Measurements from ENCODE around the gene OR51G2.

DNA sequence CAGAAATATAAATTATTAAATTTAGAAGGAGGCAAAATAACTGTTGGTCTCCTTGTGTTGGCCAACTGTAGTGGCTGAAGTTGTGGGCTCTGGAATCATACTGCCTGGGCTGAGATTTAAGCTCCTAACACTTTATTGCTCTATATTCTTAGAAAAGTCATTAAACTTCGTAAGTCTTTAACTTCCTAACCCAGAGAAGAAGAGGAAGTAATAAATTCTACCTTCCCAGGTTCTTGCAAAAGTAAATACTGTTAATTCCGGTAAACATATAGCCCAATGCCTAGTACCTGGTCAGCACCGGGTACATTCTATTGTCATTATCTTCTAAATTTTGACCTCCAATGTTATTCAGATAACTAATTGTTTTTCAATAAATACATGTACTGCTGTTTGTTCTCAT is 33.0 kb downstream of the OR51G2 start:
- TF ChIP-seq, protein P1, sequence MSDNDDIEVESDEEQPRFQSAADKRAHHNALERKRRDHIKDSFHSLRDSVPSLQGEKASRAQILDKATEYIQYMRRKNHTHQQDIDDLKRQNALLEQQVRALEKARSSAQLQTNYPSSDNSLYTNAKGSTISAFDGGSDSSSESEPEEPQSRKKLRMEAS (IDR thresholded peaks at IDR 0.05; ENCODE audit: low read depth, low read length): no peak
- TF ChIP-seq, protein P2, sequence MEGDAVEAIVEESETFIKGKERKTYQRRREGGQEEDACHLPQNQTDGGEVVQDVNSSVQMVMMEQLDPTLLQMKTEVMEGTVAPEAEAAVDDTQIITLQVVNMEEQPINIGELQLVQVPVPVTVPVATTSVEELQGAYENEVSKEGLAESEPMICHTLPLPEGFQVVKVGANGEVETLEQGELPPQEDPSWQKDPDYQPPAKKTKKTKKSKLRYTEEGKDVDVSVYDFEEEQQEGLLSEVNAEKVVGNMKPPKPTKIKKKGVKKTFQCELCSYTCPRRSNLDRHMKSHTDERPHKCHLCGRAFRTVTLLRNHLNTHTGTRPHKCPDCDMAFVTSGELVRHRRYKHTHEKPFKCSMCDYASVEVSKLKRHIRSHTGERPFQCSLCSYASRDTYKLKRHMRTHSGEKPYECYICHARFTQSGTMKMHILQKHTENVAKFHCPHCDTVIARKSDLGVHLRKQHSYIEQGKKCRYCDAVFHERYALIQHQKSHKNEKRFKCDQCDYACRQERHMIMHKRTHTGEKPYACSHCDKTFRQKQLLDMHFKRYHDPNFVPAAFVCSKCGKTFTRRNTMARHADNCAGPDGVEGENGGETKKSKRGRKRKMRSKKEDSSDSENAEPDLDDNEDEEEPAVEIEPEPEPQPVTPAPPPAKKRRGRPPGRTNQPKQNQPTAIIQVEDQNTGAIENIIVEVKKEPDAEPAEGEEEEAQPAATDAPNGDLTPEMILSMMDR (IDR thresholded peaks at IDR 0.05; ENCODE audit: low read depth, low read length): no peak
- no peak for TF ChIP-seq POLR2A (IDR thresholded peaks at IDR 0.05; ENCODE audit: extremely low read depth, insufficient read length)
